HG02840 (cell line): ENCODE measurements around the gene CYSRT1.
A peak's percentile ranks its signal among the peaks of the same experiment; 100 is the strongest.
"Not testable (repeated sequence)": the region's sequence is repeated elsewhere in the genome, so short reads cannot be mapped to it uniquely, and the experiment has no call there.

ENCODE experiments used
- ATAC-seq: cut with Tn5 transposase; IDR thresholded peaks from one replicate; pipeline ENCODE4 v1.9.1; 2021; ENCODE audit warnings: mild to moderate bottlenecking, moderate library complexity, moderate number of reproducible peaks; ENCODE audit not compliant: unreplicated experiment, low FRiP score

The CYSRT1 gene

DNA sequence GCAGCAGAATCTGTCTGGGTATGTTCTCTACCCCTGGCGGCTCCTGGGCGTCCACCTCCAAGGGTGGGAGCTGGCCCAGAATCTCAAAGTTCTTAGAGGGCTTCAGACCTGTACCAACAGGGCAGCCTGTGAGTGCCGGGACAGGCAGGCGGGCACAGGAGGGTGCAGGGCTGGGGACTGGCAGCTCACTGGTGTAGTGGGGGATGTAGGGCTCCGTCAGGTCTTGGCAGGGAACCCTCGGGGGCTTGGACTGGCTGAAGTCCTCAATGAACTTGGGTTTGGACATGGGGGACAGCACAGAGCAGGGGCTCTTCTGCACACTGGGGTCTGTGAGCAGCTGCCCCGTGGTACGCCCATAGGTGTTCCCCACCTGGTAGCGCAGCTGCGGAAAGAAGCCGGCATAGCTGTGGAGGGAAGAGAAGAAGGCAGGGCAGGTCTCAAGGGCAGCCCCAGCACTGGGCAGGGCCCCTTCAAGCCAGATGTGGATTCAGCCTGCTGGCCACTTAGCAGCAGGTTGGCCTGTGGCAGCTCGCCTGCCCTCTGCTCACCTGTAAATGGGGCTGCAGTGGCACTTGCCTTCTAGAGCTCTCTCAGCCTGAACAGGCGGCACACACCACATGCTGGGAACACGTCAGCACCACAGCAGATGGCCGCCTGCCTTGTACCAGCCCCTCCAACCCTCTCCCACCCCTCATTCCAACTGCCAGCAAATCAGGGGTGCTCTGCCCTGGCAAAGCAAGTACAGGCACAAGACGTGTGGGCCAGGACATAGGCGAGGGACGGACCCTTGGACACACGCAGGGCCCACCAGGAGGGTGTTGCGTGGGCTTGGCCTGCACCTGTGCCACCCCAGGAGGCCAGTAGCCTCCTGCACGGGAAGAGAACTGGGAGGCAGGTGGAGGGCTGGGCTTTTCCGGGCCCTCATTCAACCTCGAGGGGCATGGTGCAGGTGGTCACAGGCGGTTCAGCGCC lies 20.8 kb downstream of the CYSRT1 start:
- ATAC-seq: no peak

- ATAC-seq: no peak
Observed at GRCh38 chr9:137247135-137247915, 22.4 kb downstream of the CYSRT1 start.

GRCh38 chr9:137247916-137248175 lies 22.9 kb downstream of the CYSRT1 start:
- no peak for ATAC-seq

DNA sequence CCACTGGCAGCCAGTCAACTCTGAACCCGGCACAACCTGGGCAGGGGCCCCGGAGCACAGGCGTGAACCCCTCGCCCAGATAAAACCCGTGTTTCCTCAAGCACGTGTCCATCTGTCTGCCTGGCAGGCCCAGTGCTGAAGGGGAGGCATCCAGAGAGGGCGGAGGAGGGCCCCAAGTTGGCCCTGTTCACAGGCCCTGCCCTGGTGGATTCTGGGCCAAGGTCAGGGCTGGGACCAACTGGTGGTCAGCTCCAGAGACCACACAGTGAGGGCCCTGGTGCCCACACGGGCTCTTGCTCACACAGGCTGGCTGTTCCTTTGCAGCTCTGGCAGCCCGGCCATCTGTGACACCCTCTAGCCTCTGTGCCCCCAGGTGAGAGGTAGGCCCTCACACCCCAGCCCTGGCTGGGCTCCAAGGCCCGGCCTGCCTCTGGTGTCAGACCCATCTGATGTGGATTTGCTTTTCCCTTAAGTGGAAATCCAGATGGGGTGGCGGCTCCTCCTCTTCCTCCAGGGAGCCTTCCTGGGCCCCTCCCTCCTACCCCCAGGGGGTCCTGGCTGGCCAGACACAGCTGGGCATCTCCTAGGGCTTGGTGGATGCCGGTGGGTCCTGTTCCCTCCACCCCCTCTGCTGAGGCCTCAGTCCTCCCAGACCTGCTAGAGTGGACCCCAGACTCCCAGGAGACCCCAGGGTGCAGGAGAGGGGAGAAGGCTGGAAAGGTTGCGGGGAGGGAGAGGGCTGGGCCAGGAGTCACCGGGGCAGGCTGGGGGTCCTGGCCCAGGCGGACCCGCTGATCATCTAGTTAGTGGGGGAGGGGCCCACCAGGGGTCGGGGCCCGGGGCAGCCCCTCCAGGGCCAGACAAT lies 25.6 kb downstream of the CYSRT1 start:
- ATAC-seq: no peak

DNA sequence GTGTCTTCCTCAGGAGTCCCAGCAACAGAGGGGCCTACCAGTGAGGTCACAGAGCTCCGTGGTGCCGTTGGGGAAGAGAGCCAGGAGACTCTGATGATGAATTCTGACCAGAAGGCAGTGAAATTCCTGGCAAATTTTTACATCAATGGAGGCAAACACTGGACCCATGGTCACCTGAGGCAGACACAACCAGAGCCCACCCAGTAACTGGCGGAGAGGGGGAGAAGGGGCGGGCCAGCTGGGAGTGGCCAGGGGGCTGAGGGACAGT lies 26.2 kb downstream of the CYSRT1 start, which contains the start of gene STPG3:
TSS of gene STPG3 (plus strand) at position 93 of the 268 bp plus-strand sequence. CDS start at position 94, 1 bp downstream.
- ATAC-seq: no peak

- ATAC-seq: no peak
Observed at GRCh38 chr9:137251490-137252268, 26.7 kb downstream of the CYSRT1 start.

DNA sequence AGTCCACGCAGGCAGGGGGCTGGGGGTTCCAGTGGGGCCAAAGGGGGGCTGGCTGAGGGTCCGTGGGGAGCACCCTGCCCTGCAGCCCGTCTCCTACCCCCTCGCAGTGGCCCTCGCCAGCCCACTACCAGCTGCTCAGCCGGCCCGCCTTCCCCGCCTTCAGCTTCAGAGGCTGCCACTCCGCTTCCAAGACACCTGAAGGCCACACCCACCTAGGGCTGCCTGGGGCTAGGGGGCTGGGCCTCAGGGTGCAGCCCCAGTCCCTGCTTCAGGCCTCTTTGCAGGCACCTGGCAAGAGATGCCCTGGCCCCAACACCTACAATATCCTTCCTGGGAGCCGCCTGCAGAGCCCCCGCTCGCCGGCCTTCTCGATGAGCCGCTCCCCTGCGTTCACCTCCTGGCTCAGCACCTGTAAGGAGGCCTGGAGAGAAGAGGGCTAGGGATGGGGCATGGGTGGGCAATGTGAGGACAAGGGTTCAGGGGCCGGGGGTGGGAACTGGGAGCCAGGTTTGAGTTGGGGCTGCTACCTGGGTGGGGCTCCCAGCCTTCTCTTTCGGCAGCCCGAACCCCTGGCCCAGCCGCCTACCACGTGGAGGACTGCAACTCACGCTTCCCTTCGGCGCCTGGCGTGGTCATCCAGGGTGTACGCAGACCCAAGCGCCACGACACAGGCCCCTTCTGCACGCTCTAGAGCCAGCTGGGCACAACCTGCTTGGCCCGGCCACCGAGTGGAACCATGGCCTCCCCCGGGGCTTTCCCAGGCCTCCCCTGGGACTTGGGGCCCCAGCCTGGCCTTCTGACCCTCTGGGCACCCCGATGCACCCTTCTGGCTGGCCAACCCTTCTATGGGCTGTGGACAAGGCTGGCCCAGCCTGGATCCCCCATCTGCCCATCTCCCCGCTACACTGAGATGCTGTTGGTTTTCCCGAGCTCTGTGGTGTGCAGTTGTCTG lies 27.9 kb downstream of the CYSRT1 start:
- ATAC-seq: no peak

DNA sequence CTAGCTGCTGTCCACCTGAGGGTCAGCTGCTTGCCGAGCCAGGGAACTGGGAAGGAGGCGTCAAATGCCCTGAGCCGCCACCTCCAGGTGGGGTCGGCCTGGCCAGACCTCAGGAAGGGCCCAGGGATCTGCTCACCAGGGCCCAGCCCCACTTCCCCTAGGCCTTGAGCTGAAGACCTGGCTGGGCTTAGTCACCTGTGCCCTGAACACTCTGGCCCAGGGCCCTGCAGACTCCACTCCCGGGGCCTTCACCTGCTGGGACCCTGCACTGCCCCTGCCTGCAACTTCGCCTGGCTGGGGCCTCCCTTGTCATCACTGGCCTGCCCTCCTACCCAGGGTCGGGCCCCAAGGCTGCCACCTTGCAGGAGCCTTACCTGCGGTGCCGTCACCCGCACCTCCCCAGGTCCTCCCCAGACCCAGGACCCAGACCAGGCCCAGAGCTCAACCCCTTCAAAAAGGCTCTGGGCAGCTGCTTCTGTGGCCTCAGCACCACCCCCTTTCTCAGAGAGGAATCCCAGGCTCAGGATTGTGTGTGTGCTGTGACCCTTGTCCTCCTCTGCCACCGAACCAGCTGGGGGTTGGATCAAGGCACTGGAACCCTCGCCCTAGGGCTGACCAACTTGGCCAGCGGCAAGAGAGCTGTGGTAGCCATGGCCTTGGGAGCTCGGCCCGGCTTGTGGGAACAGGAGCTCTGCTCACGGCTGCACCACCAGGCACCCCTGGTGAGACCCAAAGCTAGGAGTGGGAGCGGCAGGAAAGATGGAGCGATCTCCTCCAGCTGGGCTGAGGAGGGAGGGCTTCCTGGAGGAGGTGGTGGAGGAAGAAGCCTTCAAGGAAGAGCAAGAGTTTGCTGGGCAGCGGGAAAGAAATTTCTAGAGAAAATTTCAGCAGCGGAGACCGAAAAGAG lies 29.0 kb downstream of the CYSRT1 start:
- no peak for ATAC-seq

GRCh38 chr9:137254624-137255447 lies 29.9 kb downstream of the CYSRT1 start, which contains the start of gene NELFB:
TSS of gene NELFB (plus strand) at chr9:137255327.
- peak; percentile 81 for ATAC-seq

GRCh38 chr9:137255448-137256114 lies 30.6 kb downstream of the CYSRT1 start:
- ATAC-seq: peak; percentile 35

DNA sequence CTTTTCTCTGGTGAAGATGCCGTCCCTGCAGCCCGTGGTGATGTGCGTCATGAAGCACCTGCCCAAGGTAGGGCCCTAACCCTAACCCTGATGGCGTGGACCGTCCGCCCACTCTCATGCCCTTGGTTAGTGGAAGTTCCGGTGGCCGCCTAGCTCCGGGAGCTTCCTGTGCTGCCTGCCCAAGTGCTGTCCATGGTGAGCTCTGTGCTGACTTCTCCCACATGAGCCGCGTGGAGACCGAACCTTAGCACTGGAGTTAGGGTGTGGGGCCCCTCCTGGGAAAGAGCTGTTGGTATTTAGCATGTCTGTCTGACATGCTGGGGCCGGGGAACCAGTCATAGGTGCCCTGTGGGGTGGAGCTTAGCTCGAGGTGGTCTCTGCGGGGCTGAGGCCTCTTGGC lies 31.4 kb downstream of the CYSRT1 start:
- ATAC-seq: no peak

GRCh38 chr9:137256856-137257255 lies 31.9 kb downstream of the CYSRT1 start:
- no peak for ATAC-seq

DNA sequence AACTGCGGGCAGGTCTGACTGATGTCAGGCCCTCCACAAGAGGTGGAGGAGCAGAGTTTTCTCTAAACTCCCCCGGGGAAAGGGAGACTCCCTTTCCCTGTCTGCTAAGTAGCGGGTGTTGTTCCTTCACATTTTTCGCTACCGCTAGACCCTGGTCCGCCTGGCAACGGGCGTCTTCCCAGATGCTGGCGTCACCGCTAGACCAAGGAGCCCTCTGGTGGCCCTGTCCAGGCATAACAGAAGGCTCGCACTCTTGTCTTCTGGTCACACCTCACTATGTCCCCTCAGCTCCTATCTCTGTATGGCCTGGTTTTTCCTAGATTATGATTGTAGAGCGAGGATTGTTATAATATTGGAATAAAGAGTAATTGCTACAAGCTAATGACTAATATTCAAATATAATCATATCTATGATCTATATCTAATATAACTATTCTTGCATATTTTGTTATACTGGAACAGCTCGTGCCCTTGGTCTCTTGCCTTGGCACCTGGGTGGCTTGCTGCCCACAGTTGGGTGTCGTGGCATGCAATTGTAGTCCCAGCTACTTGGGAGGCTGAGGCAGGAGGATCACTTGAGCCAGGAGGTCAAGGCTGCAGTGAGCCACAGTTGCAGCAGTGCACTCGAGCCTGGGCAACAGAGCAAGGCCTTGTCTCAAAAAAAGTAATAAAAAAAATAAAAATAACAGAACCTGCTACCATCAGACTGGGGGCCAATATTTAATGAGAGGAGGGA lies 37.4 kb downstream of the CYSRT1 start:
- ATAC-seq: not testable (repeated sequence)

- ATAC-seq: no peak
Observed at GRCh38 chr9:137262909-137263285, 37.9 kb downstream of the CYSRT1 start.

DNA sequence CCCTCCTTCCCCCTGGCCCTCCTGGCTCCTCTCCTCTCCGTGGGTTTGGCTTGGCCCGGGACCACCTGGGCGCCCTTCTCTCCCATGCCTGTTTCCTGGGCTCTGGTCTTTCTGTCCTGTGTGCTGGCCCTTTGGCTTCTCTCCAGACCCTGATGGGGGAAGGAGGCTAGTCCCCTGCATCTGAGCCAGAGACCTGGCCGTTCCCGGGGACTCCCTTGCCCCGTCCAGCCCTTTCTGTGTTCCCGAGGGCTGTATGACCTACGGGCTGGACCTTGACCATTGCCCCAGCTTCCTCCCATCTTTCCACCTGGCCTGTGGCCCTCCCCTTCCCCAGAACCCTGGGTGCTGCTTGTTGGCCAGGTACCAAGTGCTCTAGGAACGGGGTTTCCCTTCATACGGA lies 38.5 kb downstream of the CYSRT1 start:
- ATAC-seq: no peak

- ATAC-seq: no peak
Observed at GRCh38 chr9:137264067-137264466, 39.1 kb downstream of the CYSRT1 start.
